C4-2B (cell line): ENCODE results near the gene DDIT3.
"Not testable (repeated sequence)": the region's sequence is repeated elsewhere in the genome, so short reads cannot be mapped to it uniquely, and the experiment has no call there.

ENCODE experiments used
- CTCF ChIP-seq: fragments of 450-650 bp; conservative IDR thresholded peaks from 2 replicates; pipeline ENCODE4 v1.5.1; 2017; ENCODE audit warnings: mild to moderate bottlenecking
- ZFX ChIP-seq: fragments of 450-650 bp; IDR thresholded peaks from 2 replicates; pipeline ENCODE4 v1.6.1; 2017

- TF ChIP-seq CTCF, ZFX: not testable (repeated sequence)
Measured at GRCh38 chr12:57506541-57506940, 13.8 kb downstream of the DDIT3 start.
